ENCODE data around the gene CDC27.
"Not testable (repeated sequence)": the region's sequence is repeated elsewhere in the genome, so short reads cannot be mapped to it uniquely, and the experiment has no call there.

CDC27 gene

GRCh38 chr17:47095268-47095667, 93.8 kb downstream of the CDC27 start:
- Histone ChIP-seq H3K4me1 (peaks cover 0 to 27% (median 12%) of the 10 kb centered on the region in 4 donors), H3K27ac (no peak overlapping the region), H3K9me3 (peaks cover 0 to 3% (median 0%) of the 10 kb centered on the region in 3 donors), H3K4me3 (no peak overlapping the region), H3K36me3 (peaks cover 3 to 7% (median 4%) of the 10 kb centered on the region in 3 donors), H3K27me3 (no peaks in the 10 kb centered on the region)
- TF ChIP-seq CTCF (IDR thresholded peaks at IDR 0.05): no peak
- intact Hi-C loops (cut with DNase I; ENCODE audit: low total_unique reads): no loop called here
- DNase-seq: no peak

DNA sequence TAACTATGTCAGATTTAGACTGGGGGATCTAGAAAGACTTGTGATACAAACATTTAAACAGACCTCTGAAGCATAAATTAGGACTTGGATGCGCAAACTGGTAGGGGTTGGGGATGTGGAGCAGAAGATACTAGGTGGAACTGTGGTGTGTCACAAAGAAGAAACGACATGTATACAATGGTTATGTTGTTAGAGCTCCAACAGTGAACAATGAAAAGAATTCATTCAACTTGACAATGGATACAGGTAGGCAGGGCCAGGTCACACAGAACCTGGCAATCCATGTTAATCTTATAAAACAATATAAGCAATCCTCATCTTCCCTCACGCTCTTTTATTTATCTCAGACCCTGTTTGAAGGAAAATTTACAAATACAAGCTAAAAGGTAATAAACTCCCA, 102.0 kb downstream of the CDC27 start:
- no peaks in the 10 kb centered on the region for H3K27me3 ChIP-seq
- H3K9me3 ChIP-seq: no peaks in the 10 kb centered on the region
- no peak for TF ChIP-seq CTCF (IDR thresholded peaks at IDR 0.05)
- no peaks in the 10 kb centered on the region for H3K36me3 ChIP-seq
- H3K27ac ChIP-seq: no peak overlapping the region
- H3K4me1 ChIP-seq: peaks cover 0 to 6% (median 0%) of the 10 kb centered on the region in 4 donors
- intact Hi-C loops (cut with DNase I; ENCODE audit: low total_unique reads): no loop called here
- H3K4me3 ChIP-seq: no peak overlapping the region
- DNase-seq: no peak

DNA sequence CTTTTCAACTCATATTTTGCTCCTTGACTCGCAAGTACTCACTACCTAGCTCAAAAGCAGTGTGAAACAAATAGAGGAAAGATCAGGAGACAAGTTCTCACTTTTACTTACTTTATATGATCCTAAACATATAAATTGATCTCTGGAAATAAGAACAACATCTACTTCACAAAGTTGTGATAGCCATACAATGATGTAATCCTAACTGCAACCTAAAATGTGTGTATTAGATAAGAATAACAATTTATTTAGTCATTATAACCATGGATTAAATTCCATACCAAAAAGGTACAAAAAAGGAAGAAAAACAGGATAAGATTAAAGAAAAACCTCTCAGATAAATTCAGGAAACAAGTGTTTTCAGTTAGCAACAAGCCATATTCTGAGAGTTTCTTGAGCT, 103.4 kb downstream of the CDC27 start:
- DNase-seq: no peak
- H3K4me3 ChIP-seq: no peak overlapping the region

GRCh38 chr17:47078801-47079200, 110.3 kb downstream of the CDC27 start:
- H3K9me3 ChIP-seq: no peaks in the 10 kb centered on the region
- H3K4me3 ChIP-seq: no peak overlapping the region
- H3K4me1 ChIP-seq: no peaks in the 10 kb centered on the region
- intact Hi-C loops (cut with DNase I; ENCODE audit: low total_unique reads): no loop called here
- DNase-seq: no peak
- no peak overlapping the region for H3K27ac ChIP-seq
- no peak for TF ChIP-seq CTCF (IDR thresholded peaks at IDR 0.05)
- peaks cover 0 to 3% (median 0%) of the 10 kb centered on the region in 3 donors for H3K36me3 ChIP-seq
- H3K27me3 ChIP-seq: no peaks in the 10 kb centered on the region

More for the DNA sequence above, 103.4 kb downstream of the CDC27 start:
- no peaks in the 10 kb centered on the region for H3K27me3 ChIP-seq
- TF ChIP-seq CTCF (IDR thresholded peaks at IDR 0.05): no peak
- intact Hi-C loops (cut with DNase I; ENCODE audit: low total_unique reads): no loop called here
- H3K27ac ChIP-seq: no peak overlapping the region
- peaks cover 0 to 3% (median 0%) of the 10 kb centered on the region in 3 donors for H3K36me3 ChIP-seq
- H3K4me1 ChIP-seq: peaks cover 0 to 6% (median 0%) of the 10 kb centered on the region in 4 donors
- no peaks in the 10 kb centered on the region for H3K9me3 ChIP-seq

DNA sequence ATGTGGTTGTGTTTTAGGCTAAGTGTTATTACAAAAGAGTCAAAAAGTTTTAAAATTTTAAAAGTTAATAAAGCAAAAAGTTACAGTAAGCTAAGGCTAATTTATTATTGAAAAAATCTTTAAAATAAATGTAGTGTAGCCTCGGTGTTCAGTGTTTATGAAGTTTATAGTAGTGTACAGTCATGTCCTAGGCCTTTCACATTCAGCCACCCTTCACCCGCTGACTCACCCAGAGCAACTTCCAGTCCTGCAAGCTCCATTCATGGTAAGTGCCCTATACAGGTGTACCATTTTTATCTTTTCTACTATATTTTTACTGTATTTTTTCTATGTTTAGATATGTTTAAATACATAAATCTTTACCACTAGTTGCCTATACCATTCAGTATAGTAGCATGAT, 111.5 kb downstream of the CDC27 start:
- intact Hi-C loops (cut with DNase I; ENCODE audit: low total_unique reads): no loop called here
- no peak for TF ChIP-seq CTCF (IDR thresholded peaks at IDR 0.05)
- Histone ChIP-seq H3K27ac (no peak overlapping the region), H3K9me3 (no peaks in the 10 kb centered on the region), H3K4me3 (no peak overlapping the region), H3K27me3 (no peaks in the 10 kb centered on the region), H3K4me1 (no peaks in the 10 kb centered on the region), H3K36me3 (peaks cover 0 to 3% (median 0%) of the 10 kb centered on the region in 3 donors)
- DNase-seq: no peak

DNA sequence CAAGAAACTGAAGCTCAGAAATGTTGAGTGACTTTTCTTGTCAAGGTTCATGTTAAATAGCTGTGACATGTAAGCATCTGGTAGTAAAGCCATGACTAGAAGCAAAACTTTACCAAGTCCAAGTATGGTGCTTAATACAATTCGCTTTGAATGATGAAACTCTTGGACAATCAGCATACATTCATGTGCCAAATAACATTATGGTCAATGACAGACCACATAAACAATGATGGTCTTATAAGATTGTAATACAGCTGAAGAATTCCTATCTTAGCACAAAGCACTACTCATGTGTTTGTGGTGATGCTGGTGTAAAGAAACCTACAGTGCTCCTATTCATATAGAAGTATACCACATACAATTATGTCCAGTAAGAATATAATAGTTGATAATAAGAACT, 112.9 kb downstream of the CDC27 start:
- Histone ChIP-seq H3K27ac (no peak overlapping the region), H3K4me1 (no peaks in the 10 kb centered on the region), H3K4me3 (no peak overlapping the region), H3K9me3 (no peaks in the 10 kb centered on the region), H3K36me3 (no peaks in the 10 kb centered on the region), H3K27me3 (no peaks in the 10 kb centered on the region)
- DNase-seq: no peak
- intact Hi-C loops (cut with DNase I; ENCODE audit: low total_unique reads): no loop called here
- no peak for TF ChIP-seq CTCF (IDR thresholded peaks at IDR 0.05)

DNA sequence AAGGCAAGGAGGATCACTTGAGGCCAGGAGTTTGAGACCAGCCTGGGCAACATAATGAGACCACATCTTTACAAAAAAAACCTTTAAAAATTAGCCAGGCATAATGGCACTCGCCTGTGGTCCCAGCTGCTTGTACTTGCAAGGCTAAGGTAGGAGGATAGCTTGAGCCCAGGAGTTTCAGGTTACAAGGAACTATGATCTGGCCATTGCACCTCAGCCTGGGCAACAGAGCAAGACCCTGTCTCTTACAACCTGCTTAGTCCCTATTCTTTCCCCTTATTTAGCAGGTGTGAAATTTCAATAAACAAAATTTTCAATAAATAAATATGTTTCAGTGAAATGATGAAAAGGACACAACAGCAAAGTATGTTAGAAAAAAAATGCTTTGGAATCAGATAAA, 114.7 kb downstream of the CDC27 start:
- H3K27me3 ChIP-seq; H3K27ac ChIP-seq; H3K4me3 ChIP-seq; H3K4me1 ChIP-seq; H3K36me3 ChIP-seq; DNase-seq; intact Hi-C loops (cut with DNase I; ENCODE audit: low total_unique reads); H3K9me3 ChIP-seq: not testable (repeated sequence)

DNA sequence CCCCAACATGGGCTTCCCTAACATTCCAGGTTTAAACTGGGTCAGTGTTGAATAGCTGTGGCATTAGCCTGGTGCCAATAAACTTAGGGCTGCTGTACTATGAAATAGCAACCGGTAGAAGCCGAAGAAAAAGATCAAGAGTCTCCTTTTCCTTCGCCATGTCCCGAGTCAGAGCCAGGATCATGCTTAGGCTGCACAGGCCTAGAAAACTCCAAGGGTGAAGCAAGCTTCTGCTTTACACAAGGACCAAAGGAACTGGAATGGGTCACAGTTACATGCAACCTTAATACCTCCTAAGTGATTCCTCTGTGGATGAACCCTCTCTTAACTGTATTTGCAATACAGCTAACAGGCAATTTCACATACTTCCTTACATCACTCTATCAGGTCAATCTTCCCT, 115.5 kb downstream of the CDC27 start:
- DNase-seq; H3K4me3 ChIP-seq; H3K4me1 ChIP-seq; H3K9me3 ChIP-seq; H3K27ac ChIP-seq; H3K27me3 ChIP-seq; H3K36me3 ChIP-seq; intact Hi-C loops (cut with DNase I; ENCODE audit: low total_unique reads): not testable (repeated sequence)
